Fibroblast of mammary gland (primary cell): Measurements from ENCODE around the gene RICTOR.
"Not testable (repeated sequence)": the region's sequence is repeated elsewhere in the genome, so short reads cannot be mapped to it uniquely, and the experiment has no call there.

ENCODE experiments used
- DNase-seq: peaks from one replicate; pipeline ENCODE4 v3.0.0-alpha.2; 2010; ENCODE audit warnings: low read depth
- H3K4me3 ChIP-seq: 2 replicates; pipeline ENCODE4 v1.5.1; 2011; ENCODE audit warnings: low read depth, mild to moderate bottlenecking, low read length, moderate library complexity; ENCODE audit not compliant: control insufficient read depth
- CTCF ChIP-seq: conservative IDR thresholded peaks from 2 replicates; pipeline ENCODE4 v1.5.1; 2011; ENCODE audit warnings: low read depth, low read length, inconsistent platforms; ENCODE audit not compliant: control insufficient read depth, insufficient read depth

The RICTOR gene

GRCh38 chr5:39016587-39017275 is 57.5 kb downstream of the RICTOR start:
- no peak for TF ChIP-seq CTCF
- peak; percentile 56 for DNase-seq

GRCh38 chr5:39015743-39016586 is 58.2 kb downstream of the RICTOR start:
- no peak for TF ChIP-seq CTCF
- H3K4me3 ChIP-seq = no peak overlapping the region

More at GRCh38 chr5:39016587-39017275, 57.5 kb downstream of the RICTOR start:
- no peak overlapping the region for H3K4me3 ChIP-seq

GRCh38 chr5:39014561-39014960 is 59.6 kb downstream of the RICTOR start:
- H3K4me3 ChIP-seq = no peak overlapping the region
- DNase-seq = peak; percentile 81
- TF ChIP-seq CTCF = no peak

More at GRCh38 chr5:39015743-39016586, 58.2 kb downstream of the RICTOR start:
- DNase-seq = peak; percentile 91

- DNase-seq = peak; percentile 16
- H3K4me3 ChIP-seq = no peak overlapping the region
- TF ChIP-seq CTCF = no peak
Observed at GRCh38 chr5:39013938-39014337, 60.3 kb downstream of the RICTOR start.

GRCh38 chr5:39010958-39011357 is 63.2 kb downstream of the RICTOR start:
- DNase-seq = not testable (repeated sequence)

GRCh38 chr5:39009981-39010380 is 64.2 kb downstream of the RICTOR start:
- no peak overlapping the region for H3K4me3 ChIP-seq
- no peak for DNase-seq
- TF ChIP-seq CTCF = no peak

More at GRCh38 chr5:39010958-39011357, 63.2 kb downstream of the RICTOR start:
- not testable (repeated sequence) for H3K4me3 ChIP-seq

- TF ChIP-seq CTCF = no peak
- no peak for DNase-seq
- H3K4me3 ChIP-seq = no peak overlapping the region
Observed at GRCh38 chr5:39009280-39009679, 64.9 kb downstream of the RICTOR start.
